ENCODE results near the gene DCAF5.
"Not testable (repeated sequence)": the region's sequence is repeated elsewhere in the genome, so short reads cannot be mapped to it uniquely, and the experiment has no call there.

Gene DCAF5, protein sequence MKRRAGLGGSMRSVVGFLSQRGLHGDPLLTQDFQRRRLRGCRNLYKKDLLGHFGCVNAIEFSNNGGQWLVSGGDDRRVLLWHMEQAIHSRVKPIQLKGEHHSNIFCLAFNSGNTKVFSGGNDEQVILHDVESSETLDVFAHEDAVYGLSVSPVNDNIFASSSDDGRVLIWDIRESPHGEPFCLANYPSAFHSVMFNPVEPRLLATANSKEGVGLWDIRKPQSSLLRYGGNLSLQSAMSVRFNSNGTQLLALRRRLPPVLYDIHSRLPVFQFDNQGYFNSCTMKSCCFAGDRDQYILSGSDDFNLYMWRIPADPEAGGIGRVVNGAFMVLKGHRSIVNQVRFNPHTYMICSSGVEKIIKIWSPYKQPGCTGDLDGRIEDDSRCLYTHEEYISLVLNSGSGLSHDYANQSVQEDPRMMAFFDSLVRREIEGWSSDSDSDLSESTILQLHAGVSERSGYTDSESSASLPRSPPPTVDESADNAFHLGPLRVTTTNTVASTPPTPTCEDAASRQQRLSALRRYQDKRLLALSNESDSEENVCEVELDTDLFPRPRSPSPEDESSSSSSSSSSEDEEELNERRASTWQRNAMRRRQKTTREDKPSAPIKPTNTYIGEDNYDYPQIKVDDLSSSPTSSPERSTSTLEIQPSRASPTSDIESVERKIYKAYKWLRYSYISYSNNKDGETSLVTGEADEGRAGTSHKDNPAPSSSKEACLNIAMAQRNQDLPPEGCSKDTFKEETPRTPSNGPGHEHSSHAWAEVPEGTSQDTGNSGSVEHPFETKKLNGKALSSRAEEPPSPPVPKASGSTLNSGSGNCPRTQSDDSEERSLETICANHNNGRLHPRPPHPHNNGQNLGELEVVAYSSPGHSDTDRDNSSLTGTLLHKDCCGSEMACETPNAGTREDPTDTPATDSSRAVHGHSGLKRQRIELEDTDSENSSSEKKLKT

GRCh38 chr14:69152902-69153151 lies at the start of gene DCAF5:
DCAF5 (minus strand) TSS chr14:69153119; CDS start chr14:69152978, 141 bp downstream.
- in situ Hi-C loops (cut with MboI; ENCODE audit: low sequenced_read_pairs) = no loop called here

- in situ Hi-C loops (cut with MboI; ENCODE audit: low sequenced_read_pairs) = no loop called here
These were observed 46.9 kb upstream of the DCAF5 start for GRCh38 chr14:69199786-69200185.

- in situ Hi-C loops (cut with MboI; ENCODE audit: low sequenced_read_pairs) = no loop called here
These were observed 40.8 kb upstream of the DCAF5 start for GRCh38 chr14:69193721-69194120.

DNA sequence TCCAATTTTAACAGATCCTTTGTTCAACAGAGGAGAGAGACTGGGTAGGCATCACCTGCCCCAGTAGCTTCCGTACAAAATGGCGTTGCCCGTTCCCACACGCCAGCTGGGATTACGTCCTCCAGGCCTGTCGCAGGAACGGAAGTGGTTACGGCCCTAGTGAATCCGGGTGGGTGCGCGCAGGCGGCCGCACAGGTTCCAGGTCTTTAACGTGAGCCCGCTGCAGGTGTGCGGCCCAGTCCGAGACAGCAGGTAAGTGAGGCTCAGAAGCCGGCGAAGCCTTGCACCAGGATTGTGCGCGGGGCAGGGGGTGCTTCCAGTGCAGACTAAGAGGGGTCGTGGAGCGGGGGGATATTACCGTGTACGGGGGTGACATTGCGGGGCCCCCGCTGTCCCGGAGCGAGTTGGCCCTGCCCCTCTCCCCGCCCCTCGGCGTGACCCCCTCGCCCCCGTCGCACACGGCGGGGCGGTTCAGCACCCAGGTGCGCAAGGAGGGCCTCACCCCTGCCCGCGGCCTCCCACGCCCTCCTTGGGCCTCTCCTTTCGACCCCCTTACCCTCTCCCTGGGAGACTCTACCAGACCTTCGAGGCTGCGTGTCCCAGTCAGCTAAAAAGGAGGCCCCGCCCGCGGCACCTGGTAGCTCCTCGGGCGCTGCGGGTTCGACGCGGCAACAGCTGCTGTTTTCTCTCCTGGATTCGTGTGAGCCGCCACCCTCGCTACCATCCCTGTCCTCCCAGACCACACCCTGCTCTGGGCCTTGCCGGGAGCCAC lies 38.6 kb upstream of the DCAF5 start, which contains the start of gene EXD2:
Gene EXD2, plus strand, starts transcription at position 159 of the 772 bp plus-strand sequence. CDS start 17,973 bp downstream, outside the sequence.
- in situ Hi-C loops (cut with MboI; ENCODE audit: low sequenced_read_pairs) = no loop called here

- in situ Hi-C loops (cut with MboI; ENCODE audit: low sequenced_read_pairs) = no loop called here
These were observed 37.3 kb upstream of the DCAF5 start for GRCh38 chr14:69190191-69190590.

GRCh38 chr14:69183735-69184134 lies 30.8 kb upstream of the DCAF5 start:
- in situ Hi-C loops (cut with MboI; ENCODE audit: low sequenced_read_pairs) = no loop called here

GRCh38 chr14:69182580-69182979 lies 29.7 kb upstream of the DCAF5 start:
- in situ Hi-C loops (cut with MboI; ENCODE audit: low sequenced_read_pairs) = not testable (repeated sequence)

DNA sequence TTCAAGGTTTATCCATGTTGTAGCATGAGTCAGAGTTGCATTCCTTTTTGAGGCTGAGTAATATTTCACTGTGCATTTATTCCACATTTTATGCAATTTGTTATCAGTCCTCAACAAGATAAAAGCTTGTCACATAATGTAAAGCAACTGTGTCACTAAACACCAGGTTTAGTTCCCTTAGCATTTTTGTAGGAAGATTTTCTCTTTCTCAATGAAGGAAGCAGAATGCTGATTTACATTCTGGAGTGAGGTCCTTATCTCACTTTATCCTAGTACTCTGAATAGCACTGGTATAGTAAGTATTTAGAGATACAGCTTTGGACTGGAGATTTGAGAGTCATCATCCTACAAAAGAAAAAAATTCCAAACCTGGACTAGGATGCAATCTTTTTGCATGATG lies 28.6 kb upstream of the DCAF5 start:
- in situ Hi-C loops (cut with MboI; ENCODE audit: low sequenced_read_pairs) = no loop called here

- in situ Hi-C loops (cut with MboI; ENCODE audit: low sequenced_read_pairs) = no loop called here
These were observed 22.2 kb upstream of the DCAF5 start for GRCh38 chr14:69175130-69175529.

DNA sequence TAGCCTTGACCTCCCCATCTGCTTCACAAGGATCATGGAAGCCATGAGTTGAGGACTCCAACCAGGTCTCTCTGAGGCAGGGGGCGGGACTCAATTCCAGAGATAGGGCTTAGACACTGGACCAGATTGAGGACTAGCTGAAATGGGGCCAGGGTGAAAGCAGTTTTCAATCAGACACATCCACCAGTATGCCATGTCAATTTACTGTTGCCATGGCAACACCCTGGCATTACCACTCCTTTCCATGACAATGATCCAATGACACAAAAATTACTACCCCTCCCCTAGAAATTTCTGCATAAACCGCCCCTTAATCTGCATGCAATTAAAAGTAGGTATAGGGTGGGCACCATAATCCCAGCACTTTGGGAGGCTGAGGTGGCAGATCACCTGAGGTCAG lies 18.6 kb upstream of the DCAF5 start:
- in situ Hi-C loops (cut with MboI; ENCODE audit: low sequenced_read_pairs) = no loop called here

GRCh38 chr14:69170839-69171238 lies 17.9 kb upstream of the DCAF5 start:
- in situ Hi-C loops (cut with MboI; ENCODE audit: low sequenced_read_pairs) = no loop called here

GRCh38 chr14:69165787-69166186 lies 12.9 kb upstream of the DCAF5 start:
- in situ Hi-C loops (cut with MboI; ENCODE audit: low sequenced_read_pairs) = not testable (repeated sequence)

- in situ Hi-C loops (cut with MboI; ENCODE audit: low sequenced_read_pairs) = no loop called here
These were observed 8.7 kb upstream of the DCAF5 start for GRCh38 chr14:69161590-69161989.

DNA sequence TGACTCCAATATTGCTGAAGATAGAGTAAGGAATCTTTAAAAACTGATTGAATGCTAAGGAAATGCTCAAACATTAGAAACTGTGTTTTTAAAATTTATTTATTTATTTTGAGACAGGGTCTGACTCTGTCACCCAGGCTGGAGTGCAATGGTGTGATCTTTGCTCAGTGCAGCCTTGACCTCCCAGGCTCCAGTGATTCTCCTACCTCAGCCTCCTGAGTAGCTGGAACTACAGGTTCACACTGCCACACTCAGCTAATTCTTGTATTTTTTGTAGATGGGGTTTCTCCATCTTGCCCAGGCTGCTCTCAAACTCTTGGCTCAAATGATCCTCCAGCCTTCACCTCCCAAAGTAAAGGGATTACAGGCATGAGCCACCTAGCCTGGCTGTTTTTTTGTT lies 3.3 kb upstream of the DCAF5 start:
- in situ Hi-C loops (cut with MboI; ENCODE audit: low sequenced_read_pairs) = no loop called here

GRCh38 chr14:69154779-69155178 lies 1.9 kb upstream of the DCAF5 start:
- in situ Hi-C loops (cut with MboI; ENCODE audit: low sequenced_read_pairs) = no loop called here

DNA sequence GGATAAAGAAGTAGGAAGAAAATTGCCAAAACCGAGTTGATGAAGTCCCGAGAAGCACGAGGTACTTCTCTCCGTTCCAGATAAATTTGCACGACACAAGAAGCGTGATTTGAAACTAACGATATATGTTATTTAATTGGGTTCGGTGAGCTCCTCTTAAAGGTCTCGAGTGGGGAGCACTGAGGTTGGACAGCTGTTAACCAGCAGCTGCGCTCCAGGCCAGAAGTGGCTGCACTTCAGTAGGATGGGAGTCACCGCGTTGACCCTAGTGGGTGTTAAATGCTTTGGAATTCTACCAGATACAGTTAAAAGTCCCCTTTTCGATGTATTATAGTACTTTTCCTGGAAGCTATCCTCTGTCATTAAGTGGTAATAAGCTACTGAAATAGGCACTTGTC lies 953 bp upstream of the DCAF5 start:
- in situ Hi-C loops (cut with MboI; ENCODE audit: low sequenced_read_pairs) = no loop called here

GRCh38 chr14:69153152-69153872 lies 393 bp upstream of the DCAF5 start:
- in situ Hi-C loops (cut with MboI; ENCODE audit: low sequenced_read_pairs) = no loop called here

DNA sequence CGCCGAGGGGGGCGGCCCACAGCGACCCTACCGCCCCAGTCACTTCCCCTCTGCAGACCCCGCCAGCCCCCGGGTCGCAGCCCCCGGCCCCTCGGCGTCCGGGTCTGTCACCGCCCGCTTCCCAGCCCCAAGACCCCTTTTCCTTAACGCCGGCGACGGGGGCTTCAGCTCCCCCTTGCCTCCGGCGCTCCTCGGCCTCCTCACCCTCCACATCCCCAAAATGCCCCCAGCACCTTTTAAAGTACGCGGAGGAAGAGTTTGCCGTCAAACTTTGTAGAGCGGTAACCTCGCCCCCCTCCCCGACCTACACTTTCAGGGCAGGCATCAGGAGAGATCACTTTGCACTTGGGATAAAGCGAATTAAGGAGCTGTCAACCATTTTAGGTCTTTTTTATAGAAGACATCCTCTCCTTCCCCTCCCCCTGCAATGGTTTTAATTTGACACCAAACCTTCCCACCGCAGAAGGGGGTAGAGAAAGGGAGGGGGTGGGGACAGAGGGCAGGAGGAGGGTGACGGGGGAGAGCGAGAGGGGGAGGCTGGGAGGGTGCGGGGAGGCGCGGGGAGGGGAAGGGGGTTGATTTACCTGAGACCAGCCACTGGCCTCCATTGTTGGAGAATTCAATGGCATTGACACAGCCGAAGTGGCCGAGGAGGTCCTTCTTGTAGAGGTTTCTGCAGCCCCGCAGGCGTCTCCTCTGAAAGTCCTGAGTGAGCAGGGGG lies 578 bp downstream of the DCAF5 start:
- in situ Hi-C loops (cut with MboI; ENCODE audit: low sequenced_read_pairs) = no loop called here

DNA sequence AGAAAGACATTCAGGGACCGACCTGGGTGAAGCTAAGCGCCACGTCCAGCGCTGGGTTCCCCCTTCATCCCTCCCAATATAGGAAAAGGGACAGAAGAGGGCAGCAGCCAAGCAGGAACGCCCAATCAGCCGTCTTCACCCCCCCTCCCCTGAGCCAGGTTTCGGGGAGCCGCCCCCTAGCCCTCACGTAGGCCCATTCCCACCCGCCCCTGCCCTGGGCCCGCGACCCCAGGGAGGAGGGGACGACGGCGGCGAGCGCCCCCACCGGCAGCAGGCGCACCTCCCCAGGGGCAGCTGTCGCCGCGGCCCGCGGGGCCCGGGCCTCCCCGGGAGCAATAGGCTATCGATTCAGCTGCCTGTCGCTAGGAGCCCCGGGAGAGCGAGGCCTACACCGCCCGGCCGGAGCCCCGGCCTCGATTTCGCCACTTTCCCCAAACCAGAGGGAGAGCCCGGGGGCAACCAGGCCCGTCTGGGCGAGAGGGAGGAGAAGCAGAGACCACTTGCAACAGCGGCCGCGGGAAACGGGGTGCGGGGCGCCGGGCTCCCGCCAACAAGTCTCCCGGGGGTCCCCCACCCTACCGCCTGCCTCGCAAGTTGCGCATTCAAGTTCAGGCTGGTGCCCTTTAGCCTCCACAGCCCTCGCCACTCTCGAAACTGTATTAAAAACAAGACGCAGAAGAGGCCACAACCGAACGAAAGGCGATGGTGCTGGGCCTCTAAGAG lies 1.3 kb downstream of the DCAF5 start:
- in situ Hi-C loops (cut with MboI; ENCODE audit: low sequenced_read_pairs) = no loop called here
